Stimulated activated CD4-positive, alpha-beta T cell treated with anti-CD3 and anti-CD28 coated beads, TNF-alpha, amount 100 ng/mL, for 48 hours (primary cell): ENCODE data around the gene TCF4.

Experiments
- DNase-seq, 3 donors: peaks; one replicate each; pipeline ENCODE4 v3.0.0-alpha.2; 2020; ENCODE audit warnings: low read depth in 3 of 3

Gene TCF4

DNA sequence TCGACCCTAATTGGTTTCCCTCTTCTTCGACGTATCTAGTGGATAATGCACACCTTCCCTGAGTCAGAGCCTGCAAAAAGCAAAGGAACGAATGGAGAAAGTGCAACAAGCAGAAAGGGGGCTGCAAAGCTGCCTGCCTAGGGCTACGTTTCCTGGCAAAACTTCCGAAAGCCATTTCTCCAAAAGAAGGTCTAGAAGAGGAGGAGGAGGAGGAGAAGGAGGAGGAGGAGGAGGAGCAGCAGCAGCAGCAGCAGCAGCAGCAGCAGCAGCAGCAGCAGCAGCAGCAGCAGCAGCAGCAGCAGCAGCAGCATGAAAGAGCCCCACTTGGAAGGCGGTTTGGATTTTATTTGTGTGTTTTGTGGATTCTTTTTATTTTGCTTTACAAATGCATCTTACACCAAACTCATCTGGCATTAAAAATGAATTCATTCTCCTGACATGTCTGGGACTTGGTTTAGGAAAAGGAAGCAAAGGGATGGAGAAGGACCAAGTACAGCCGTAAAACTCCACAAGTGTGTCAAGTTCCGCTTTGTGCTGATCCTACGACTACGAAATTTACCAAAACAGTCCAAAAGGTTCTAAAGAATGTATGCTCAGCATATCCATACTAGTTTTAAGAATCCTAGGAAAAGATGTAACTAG is 2.0 kb downstream of the TCF4 start:
- DNase-seq, result no peak

DNA sequence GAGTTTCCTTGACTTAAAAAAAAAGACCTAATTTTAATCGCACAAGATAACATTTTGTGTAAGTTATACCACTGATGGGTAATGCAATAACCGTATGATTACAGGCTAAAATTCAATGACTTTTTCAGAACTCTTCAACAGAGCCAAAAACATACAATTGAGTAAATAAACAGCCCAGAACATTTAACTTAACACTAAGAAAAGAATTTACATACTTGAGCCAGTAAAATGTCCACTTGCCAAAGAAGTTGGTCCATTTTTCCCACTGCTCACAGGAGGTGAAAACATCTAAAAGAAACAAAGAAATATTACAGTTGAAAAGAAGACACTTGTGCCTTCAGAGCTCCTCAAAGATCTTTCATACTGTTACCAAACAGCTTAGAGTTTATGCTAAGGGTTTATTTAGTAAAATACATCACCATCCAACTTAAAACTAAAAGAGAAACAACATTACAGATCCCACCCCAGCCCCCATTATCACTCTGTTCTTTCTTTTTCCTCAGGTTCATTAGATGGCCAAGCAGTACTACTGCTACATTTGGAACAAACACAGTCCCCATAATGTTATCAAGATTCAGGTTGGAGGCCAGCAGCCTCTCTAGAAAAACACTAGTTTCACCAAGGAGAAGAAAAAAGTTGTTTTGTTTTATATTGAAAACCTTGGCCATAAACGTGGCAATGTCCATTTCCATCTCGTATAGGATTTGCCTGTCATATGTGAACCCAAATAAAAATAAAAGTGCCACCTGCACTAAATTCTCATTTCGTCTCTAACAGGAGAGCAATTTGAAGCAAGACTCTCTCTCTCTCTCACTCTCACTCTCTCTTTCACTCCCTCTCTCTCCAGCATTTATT is 2.7 kb downstream of the TCF4 start:
- DNase-seq, result no peak

DNA sequence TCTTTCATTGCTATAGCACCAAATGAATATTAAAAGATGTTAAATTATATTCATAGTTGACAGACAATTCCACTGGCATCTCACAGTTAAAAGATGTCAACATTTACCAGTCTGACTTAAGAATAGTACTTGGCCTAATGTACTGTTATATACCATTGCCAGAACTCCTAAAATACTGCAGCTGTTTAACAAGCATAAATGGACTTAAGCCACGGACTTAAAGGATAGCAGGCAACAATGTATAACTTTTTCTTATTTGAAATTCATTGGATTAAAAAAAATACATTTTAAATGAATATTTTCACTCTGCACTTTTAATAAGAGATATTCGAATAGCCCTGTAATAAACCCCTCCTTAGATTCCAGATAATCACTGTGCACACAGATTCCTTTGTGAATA is 3.8 kb downstream of the TCF4 start:
- no peak for DNase-seq

DNA sequence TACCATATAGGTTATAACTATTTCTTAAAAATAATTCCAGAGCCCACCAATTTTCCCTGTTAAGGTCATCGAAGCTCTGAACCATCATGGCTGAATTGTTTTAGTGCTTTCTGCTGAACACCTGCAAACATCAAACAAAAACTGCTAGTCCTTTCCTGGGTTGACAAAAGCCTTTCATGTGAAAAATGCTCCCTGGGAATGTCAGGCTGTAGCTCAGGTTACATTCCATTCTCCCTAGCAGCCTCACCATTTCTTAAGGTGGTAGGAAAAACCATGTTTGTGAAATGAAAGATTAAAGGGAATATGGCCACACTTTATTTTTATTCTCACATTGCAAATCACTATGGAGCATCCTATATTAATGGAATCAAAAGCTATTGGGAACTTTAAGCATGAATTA is 5.7 kb downstream of the TCF4 start:
- DNase-seq, result no peak

DNA sequence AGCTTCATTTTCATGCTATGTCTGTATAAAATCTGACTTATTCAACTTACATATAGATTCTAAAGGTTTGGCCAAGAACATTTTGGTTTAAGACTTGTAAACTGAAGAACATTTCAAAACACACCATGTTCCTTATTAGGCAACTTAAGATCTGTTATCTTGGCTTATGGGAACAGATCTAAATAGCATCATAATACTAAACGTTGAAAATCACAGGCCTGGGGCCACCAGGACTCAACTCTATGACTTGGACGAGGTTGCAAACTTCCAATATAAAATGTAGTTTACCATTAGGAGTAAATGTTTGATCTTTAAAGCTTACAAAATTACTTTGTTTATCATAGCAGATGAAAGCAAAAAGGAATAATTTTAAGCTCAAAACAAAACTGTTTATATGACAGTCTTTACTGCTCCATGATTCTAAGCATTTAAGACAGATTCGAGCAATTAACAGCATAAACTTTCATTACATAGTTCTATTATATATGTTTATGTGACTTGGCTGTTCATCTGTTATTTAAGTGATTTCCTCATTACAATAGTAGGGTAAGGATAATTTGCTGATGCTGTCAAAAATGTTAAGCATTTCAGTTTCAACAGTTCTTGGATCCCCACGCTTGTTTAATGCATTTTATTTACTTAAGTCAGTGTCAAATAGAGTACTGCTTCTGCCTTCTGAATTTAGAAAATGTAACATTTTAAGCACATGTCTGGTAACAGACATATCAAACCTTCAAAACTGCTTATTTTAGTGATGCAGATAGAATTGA is 8.3 kb downstream of the TCF4 start:
- no peak for DNase-seq

DNA sequence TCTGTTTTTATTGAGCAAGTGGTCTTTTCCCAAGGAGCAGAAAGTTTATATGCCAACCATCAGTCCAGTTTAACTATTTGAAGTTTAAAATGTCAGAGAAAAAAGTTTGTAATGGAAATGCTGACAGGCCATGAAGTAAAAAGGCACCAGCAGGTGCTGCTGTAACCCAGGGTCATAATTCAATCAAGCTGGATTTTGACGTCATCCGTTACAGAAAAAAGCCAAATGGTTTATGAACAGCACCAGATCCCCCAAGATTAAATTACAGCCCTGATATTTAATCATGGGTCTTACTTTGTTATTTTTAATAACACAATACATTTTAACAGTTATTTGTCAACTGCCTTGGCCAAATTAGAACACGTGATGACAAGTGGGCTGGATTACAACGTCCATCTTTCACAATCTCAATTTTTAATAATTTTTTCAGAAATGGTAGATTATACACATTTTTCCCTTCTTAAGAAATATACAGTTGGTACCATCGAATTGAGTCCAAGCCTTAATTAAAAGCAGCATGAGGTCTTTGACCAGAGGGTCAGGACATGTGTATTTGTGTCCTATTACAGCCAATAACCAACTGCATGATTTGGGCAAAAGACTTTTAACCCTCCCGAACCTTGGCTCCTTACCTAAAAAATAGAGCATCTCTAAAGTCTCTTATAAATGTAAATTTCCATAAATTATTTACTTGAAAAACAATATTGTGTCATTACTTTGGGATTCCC is 10.0 kb downstream of the TCF4 start:
- DNase-seq, result no peak

DNA sequence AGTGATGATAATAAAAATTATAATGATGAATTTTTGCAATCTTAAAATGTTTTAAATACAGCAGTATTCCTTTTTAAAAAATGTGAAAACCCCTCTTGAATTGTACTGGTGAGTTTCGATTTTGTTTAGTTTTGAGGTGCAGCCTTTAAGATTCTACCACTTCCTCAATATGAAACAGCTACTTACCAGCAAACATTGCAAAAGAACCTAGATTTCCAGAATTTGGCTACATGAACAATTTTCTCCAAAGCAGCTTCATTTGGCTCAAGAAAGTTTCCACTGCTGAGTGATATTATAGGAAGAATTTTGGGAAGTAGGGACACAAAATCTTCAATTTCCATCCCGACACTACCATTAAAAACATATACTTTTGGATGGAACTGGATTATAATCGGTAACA is 12.0 kb downstream of the TCF4 start:
- DNase-seq, result no peak

DNA sequence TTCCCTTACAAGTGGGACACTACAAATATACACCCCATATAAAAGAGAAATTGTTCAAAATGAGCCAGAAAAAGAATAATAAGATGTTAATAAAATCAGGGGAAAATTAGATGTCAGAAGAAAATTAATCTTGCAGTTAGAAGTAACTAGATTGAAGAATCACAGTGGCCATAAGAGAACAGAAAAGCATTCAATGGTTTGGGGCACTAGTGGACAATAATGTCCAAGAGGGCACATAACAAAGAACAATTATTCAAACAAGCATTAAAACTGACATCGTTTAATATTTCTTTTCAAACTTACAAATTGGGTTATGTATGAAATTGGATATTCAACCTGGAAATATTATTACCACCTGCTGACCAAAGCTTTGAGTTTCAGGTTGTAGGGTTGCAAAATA is 12.9 kb downstream of the TCF4 start:
- no peak for DNase-seq

DNA sequence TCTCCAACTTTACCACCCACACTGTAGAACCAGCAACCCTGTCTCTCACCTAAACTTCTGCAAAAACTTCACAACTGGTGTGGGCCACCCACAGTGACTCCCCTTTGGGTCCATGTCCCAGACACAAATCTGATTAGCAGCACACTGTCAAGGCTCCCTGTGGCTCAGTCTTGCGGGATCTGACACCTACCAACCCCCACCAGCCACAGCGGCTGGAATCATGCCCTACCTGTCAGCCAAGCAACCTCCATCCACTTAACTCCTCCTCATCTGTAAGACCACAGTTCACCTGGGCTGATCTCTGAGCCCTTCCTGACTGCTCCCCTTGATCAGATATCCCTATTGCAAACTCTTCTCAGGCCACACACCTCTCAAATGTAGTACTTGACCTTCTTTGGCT is 14.6 kb downstream of the TCF4 start:
- DNase-seq, result no peak

DNA sequence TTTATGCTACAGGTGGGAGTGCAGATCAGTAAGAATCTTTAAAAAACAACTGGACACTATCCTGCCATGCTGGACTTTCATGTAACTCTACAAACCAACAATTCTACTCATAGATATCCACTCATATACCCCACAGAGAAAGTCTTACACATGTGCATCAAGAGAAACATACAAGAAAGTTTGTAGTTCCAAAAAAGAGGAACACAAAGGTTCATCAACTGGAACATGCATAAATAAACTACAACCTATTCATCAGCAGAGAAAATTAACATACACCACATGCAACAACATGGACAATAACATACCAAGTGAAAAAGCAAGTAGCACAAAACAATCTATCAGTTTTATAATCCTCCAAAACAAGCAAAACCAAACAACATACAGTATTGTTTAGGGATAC is 17.0 kb downstream of the TCF4 start:
- DNase-seq, result no peak

DNA sequence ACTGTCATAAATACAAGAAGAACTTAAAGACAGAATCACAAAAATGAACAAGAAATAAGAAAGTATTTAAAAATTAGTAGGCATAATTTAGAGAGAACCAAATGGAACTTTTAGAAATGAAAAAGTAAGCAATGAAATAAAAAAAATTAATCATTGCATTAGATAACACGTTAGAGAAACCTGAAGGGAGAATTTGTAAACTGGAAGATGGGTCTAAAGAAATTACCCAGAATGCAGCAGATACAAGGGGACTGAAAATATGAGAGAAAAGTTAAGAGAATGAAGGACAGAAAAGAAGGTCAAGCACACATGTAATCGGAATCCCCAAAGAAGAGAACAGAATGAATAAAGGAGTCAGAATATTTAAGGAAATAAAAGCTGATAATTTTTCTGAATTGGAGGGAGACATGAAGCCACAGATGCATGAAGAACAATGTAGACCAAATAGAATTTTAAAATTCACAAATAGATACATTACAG is 21.5 kb downstream of the TCF4 start:
- DNase-seq, result no peak

DNA sequence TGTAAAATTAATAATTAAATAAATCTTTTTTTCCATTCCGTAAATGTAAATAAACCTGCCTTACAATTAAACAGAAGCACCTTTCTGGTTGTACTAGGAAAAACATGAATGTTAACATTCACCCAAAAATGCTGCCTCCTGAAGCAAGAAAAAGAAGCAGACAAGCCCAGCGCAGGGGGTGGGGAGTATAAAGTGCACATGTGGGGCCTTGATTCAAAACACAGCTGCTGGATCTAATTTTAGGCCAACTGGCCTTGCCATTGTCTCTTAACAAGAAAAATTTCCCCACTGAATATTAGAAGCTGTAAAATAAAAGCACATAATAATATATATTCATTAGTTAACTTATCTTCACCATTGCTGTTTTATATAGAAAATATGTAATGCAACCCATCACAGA is 28.3 kb downstream of the TCF4 start:
- DNase-seq, result no peak

DNA sequence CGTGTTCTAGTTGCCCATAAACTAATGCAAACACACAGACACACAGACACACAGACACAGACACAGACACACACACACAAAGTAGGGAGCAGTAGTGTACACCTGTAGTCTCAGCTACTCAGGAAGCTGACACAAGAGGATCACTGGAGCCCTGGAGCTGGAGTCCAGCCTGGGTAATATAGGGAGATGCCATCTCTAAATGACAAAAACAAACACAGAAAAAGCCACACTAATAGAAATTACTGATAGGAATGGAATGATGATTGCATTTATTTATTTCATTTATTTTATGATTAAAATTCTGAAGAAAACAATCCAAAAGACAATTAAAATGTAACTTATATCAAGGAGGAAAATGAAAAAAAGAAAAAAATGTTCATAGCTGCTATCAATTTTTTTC is 30.8 kb downstream of the TCF4 start:
- no peak for DNase-seq

DNA sequence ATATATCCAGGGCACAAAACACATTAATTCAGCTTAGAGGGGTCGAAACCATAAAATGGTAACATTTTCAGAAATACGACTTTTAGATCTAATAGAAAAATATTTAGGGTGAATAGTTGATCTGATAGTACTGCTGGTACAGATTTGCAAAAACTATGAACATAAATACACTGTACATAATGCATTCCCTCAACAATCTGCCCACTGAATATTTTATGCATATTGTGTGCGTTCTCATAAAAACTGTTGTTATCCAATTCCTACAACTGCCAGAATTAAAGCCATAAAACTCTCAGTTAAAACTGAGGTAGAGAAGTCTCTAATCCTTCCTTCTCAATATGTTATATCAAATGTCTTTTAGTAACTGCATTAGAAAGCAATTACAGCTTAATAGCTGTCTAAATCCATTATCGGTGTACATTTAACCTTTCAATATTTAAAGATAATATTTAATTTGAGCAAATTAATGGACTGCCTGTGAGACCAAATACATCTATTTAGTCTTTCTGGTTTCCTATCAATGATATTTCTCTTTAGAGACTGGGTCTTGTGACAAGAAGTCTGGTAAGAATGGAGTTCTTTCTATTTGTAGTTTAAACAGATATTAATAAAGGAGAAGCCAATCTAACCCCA is 32.5 kb downstream of the TCF4 start:
- DNase-seq, result no peak

DNA sequence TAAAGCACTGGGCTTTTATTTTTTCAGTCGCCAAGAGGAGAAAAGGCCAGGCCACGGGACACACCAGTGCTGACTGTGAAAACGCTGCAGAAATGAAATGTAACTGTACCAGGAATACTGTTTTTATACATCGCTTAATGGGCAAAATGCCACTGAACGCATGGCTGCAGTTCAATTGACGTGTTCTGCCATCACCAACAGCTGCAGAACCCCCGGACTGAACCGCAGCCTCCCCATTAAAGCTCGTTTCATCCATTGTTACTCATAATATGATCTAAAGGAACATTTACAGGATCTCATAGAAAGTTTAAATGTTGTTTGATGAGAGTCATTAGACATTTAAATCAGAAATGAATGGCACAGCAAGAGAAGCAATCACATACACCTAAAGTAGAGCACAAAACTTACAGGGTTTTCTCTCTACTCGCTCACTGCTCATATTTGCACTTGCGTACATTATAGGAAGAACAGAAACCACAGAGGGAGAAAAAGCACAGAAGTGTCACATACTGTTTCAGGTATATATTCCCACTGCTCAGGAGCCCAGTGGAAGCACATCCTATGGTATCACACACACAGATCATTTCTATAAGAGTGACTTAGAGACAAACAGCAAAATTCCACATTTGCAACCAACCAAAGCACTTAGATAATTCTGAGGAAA is 35.3 kb downstream of the TCF4 start:
- DNase-seq, result no peak

DNA sequence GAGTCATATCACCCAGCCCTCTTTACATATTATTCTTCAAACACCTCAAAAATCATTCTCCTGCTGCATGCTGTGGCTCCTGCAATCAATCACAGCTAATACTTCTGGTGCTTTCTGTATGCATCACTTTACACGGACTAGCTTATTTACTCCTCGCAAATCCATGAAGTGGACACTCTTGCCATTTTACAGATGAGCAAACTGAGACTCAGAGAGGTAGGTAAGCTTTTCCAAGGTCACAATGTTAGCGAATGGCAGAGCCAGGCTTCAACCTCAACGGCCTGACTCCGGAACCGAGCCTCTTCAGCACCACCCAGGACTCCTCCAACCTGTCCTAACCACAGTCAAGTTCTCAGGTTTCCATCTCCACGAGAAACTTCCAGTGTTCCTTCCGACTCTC is 36.8 kb downstream of the TCF4 start:
- DNase-seq, result no peak

DNA sequence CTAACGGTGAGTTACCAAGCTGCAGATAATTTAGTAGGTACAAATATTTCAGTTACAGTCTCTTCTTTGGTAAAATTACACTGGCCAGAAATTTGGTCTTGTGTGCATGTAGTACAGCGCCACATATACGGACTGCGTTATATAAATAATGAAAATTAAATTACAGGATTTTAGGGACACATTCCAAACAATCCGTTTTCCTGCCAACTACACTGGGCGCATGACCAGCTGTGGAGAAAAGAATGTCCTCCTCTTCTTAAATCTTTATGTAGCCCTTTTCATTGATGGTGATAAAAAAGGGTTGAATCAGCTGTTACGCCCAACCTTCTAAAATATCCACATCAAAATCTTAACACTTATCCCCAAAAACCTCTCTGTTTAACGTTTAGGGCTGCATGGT is 37.5 kb downstream of the TCF4 start:
- no peak for DNase-seq

DNA sequence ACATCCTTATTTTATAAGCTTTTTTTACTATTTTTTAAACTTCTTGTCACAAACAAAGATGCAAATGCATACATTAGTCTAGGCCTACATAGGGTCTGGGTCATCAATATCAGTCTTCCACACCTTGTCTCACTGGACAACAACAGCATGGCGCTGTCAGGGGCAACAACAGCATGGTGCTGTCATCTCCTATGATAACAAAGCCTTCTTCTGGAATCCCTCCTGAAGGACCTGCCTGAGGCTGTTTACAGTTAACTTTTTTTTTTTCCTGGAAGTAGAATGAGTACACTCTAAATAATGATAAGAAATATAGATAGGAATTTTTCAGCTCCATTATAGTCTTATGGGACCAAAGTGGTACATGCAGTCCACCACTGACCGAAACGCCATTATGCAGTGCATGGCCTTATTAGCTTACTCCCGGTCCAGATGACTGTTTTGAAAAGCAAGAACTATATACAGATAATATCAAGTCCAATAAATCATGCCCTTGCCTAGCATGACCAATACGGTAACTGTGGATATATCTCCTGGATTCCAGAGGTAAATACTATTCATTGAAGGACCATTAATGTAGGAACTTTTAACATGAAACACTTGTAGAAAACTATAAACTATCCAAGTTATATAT is 38.4 kb downstream of the TCF4 start:
- DNase-seq, result no peak

DNA sequence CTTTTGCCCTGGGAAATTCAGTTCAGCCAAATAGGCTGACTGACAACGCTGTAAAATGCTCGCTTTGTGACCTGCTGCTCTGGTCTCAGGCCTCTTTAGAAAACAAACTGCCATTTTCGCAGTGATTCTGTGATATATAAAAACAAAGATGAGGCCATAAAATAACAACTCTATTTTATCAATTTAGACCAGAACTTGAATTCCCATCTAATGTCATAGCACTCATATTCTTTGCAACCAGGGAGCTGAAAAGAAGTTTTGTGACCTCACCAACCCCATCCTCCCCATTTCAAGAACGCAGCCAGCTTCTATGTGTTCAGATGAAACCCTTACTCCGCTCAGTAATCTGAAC is 40.3 kb downstream of the TCF4 start:
- DNase-seq, result no peak

DNA sequence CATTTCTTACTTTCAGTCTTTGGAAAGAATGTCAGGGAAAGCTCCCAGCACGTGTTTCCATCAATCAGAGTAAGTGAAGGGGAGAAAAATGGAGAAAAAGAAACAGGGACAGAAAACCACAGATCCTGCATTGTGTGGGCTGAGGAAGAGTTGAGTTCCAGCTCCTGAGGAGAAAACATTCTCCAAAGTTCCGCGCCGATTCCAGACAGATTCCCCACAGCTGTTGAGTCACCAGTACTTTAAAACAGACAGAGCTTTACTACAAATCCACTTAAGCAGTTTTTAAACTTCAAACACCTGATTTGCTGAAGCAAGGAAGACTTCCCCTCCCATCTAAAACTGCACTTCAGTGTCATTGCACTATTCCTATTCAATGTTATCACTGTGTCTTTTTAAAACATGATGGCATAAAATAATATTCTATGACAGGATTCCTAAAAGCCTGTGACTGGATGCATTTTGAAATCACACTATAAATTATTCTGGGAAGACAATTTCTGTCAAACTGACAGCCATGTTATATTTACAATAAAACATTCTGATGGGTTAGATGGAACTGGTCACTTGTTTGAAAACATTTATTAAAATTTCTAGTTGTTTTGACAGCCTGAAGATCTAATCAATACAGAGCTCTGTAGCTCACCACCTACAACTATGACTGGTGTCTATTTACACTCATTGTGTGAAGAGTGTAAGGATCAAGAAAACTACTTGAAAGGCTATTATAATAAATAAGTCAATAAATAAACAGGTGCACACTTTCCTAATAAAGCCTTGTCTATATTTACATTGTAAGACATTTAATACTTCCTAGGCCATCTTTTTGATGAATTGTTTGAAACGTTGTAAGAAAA is 40.9 kb downstream of the TCF4 start:
- no peak for DNase-seq
